ENCODE measurements around the gene ANKFY1. TPM values are rescaled to one million over a fixed set of nuclear protein-coding genes. Genes with fewer than 3 reads are reported as not detected.

The ANKFY1 gene, protein sequence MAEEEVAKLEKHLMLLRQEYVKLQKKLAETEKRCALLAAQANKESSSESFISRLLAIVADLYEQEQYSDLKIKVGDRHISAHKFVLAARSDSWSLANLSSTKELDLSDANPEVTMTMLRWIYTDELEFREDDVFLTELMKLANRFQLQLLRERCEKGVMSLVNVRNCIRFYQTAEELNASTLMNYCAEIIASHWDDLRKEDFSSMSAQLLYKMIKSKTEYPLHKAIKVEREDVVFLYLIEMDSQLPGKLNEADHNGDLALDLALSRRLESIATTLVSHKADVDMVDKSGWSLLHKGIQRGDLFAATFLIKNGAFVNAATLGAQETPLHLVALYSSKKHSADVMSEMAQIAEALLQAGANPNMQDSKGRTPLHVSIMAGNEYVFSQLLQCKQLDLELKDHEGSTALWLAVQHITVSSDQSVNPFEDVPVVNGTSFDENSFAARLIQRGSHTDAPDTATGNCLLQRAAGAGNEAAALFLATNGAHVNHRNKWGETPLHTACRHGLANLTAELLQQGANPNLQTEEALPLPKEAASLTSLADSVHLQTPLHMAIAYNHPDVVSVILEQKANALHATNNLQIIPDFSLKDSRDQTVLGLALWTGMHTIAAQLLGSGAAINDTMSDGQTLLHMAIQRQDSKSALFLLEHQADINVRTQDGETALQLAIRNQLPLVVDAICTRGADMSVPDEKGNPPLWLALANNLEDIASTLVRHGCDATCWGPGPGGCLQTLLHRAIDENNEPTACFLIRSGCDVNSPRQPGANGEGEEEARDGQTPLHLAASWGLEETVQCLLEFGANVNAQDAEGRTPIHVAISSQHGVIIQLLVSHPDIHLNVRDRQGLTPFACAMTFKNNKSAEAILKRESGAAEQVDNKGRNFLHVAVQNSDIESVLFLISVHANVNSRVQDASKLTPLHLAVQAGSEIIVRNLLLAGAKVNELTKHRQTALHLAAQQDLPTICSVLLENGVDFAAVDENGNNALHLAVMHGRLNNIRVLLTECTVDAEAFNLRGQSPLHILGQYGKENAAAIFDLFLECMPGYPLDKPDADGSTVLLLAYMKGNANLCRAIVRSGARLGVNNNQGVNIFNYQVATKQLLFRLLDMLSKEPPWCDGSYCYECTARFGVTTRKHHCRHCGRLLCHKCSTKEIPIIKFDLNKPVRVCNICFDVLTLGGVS
- 53.8 and 60.1 TPM in 2 replicates for total RNA-seq

DNA sequence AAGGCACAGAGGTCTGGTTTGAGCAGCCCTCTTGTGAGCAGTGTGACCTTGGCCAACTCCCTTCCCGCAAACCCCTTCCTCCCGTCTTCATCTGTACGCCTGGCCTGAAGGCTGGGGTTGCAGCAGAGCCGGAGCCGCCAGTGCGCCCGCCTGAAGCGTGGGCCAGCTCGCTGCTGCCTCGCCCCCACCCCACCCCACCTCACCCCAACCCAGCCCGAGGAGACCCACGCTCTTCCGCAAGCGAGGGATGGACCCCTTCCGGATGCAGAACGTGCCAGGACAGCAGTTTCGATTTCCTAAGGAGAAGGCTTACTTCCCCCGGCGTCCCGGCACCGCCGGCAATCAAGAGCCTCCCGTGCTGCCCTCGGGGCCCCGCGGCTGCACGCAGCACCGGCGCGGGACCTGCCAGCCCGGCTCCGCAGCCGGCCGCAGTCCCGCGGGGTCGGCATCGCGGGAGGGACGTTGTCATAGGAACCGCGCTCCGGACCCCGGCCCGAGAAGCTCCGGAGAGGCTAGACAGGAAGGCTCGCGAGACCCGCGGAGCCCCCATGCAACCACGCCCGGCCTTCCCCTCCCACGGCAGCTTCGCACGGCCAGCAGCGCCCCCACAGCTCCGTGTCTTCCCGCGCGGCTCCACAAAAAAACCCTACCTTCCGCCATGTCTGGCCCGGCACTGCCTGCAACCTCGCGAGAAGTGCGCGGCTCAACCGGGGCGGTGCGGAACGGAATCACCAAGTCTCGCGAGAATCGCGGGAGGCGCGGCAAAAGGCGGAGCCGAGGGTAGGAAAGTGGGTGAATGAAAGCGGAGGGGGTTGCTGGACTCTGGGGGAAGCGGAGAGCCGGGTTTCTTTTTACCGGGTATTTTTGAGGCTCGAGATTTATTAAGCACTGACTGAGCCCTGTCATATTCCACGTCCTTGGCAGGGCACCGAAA is at the start of gene ANKFY1:
TSS of gene ANKFY1 (minus strand) at position 698 of the 934 bp plus-strand sequence. CDS start at position 660, 38 bp downstream.
- Mint-ChIP-seq H3K9me3 (peaks cover 8% of the 10 kb centered on the region), H3K4me3 (peak within 1 kb of the TSS; percentile 98)

GRCh38 chr17:4310354-4311060 is 46.7 kb upstream of the ANKFY1 start:
- no peak overlapping the region for H3K4me3 Mint-ChIP-seq
- DNase-seq (ENCODE audit: low spot score): no peak
- peak overlapping the region; percentile 19 for H3K27ac Mint-ChIP-seq
- peaks cover 54% of the 10 kb centered on the region for H3K4me1 Mint-ChIP-seq (ENCODE audit: low read depth)
- no peaks in the 10 kb centered on the region for H3K9me3 Mint-ChIP-seq
- peaks cover 2% of the 10 kb centered on the region for H3K36me3 Mint-ChIP-seq (ENCODE audit: low read depth)
- intact Hi-C loops (cut with micrococcal nuclease): no loop called here
- H3K27me3 Mint-ChIP-seq (ENCODE audit: insufficient read depth): no peaks in the 10 kb centered on the region

More for the DNA sequence above, at the start of gene ANKFY1:
- H3K36me3 Mint-ChIP-seq (ENCODE audit: low read depth): peaks cover 25% of the 10 kb centered on the region
- peaks cover 37% of the 10 kb centered on the region for H3K4me1 Mint-ChIP-seq (ENCODE audit: low read depth)
- H3K27ac Mint-ChIP-seq: peak within 1 kb of the TSS; percentile 95
- intact Hi-C loops (cut with micrococcal nuclease): loop anchor here (1.0 to 5.0 kb wide), 6 partner anchors 41 to 371 kb away; partner anchors contain the start of genes CAMKK1, CYB5D2, UBE2G1 and ZZEF1
- no peaks in the 10 kb centered on the region for H3K27me3 Mint-ChIP-seq (ENCODE audit: insufficient read depth)
- peak; percentile 98 for DNase-seq (ENCODE audit: low spot score)

GRCh38 chr17:4309897-4310296 is 46.1 kb upstream of the ANKFY1 start:
- Mint-ChIP-seq H3K9me3 (no peaks in the 10 kb centered on the region), H3K27me3 (ENCODE audit: insufficient read depth) (no peaks in the 10 kb centered on the region), H3K27ac (peak overlapping the region; percentile 19), H3K4me1 (ENCODE audit: low read depth) (peaks cover 51% of the 10 kb centered on the region), H3K36me3 (ENCODE audit: low read depth) (peaks cover 4% of the 10 kb centered on the region), H3K4me3 (no peak overlapping the region)
- intact Hi-C loops (cut with micrococcal nuclease): no loop called here
- DNase-seq (ENCODE audit: low spot score): no peak

DNA sequence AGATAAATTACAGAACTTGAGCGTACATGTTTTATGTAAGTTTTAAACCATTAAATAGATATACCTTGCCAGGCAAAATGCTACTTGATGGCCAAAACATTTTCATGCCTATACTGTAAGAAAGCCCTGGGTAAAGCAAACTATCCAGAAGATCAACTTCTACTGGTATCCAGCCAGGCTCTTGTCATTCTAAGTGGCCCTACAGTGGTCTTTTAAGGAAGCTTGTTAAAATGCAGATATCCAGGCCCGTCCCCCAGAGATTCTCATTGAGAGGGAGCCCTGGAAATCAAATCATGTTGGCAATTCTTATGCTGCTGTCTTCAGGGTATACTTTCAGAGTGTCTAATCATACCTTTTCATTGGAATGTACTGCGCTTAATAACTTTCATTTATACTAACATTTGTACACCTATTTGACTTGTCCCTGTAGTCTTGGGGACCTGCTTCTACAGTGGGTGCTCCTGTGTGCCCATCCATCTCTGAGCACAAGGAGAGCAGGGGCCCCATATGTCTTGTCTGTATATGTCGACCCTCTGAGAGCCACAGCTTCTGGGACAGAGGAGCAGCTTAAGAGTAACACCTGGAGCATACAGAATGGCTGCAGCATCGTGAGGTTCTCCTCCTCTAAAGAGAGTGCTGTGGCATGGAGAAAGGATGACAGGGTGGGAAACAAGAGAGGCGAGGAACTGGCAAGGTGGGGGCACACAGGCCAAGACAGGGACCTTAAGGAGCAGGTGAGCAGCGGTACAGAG is 43.6 kb upstream of the ANKFY1 start:
- DNase-seq (ENCODE audit: low spot score): no peak
- H3K9me3 Mint-ChIP-seq: no peaks in the 10 kb centered on the region
- intact Hi-C loops (cut with micrococcal nuclease): no loop called here
- peaks cover 36% of the 10 kb centered on the region for H3K4me1 Mint-ChIP-seq (ENCODE audit: low read depth)
- peaks cover 10% of the 10 kb centered on the region for H3K36me3 Mint-ChIP-seq (ENCODE audit: low read depth)
- H3K27ac Mint-ChIP-seq: peak overlapping the region; percentile 24
- no peak overlapping the region for H3K4me3 Mint-ChIP-seq
- no peaks in the 10 kb centered on the region for H3K27me3 Mint-ChIP-seq (ENCODE audit: insufficient read depth)

DNA sequence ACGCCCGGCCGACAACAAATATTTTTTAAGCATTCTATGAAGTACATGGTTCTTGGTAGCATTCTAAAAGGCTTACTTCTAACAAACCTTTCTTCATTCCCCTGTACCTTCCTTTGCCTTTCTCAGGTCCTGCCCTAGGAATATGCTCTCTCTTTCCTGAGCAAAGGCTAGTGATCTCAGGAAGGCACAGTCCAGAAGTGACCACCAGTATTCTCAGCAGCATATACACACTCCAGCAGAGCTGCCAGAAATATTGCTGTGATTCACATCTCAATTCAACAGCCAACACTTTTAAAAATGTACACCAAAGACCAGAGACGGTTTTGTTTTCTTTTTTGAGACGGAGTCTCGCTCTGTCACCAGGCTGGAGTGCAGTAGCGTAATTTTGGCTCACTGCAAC is 41.4 kb upstream of the ANKFY1 start:
- H3K4me3 Mint-ChIP-seq: no peak overlapping the region
- no peaks in the 10 kb centered on the region for H3K27me3 Mint-ChIP-seq (ENCODE audit: insufficient read depth)
- no peak overlapping the region for H3K27ac Mint-ChIP-seq
- intact Hi-C loops (cut with micrococcal nuclease): loop anchor here (2.0 kb wide), 1 partner anchor 62 kb away; the partner anchor contains the start of gene UBE2G1
- no peak for DNase-seq (ENCODE audit: low spot score)
- H3K4me1 Mint-ChIP-seq (ENCODE audit: low read depth): peaks cover 33% of the 10 kb centered on the region
- no peaks in the 10 kb centered on the region for H3K9me3 Mint-ChIP-seq
- peaks cover 17% of the 10 kb centered on the region for H3K36me3 Mint-ChIP-seq (ENCODE audit: low read depth)

DNA sequence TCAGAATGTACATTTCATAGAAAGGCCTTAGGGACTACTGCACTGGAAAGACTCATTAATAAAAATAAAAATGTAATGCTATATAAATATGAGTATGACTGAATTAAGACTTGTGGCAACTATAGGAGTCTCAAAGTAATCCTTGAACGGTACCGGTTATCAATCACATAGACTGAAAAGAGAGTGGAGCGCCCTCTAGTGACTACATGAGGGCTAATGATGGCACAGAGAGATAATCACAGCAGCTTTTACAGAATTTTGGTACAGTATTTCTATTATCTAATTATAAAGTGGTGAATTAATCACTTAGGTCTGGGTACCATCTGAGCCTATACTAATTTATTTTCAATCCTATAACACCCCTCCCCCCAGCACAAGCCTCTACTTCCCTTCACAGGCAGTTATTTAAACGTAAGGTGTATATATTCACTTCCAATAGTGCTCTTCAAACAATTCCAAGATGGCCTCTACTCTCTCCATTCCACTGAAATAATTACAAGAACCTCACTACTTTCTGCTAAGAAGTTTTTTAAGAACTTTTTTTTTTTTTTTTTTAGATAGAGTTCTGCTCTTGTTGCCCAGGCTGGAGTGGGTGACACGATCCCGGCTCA is 40.7 kb upstream of the ANKFY1 start:
- no peaks in the 10 kb centered on the region for H3K27me3 Mint-ChIP-seq (ENCODE audit: insufficient read depth)
- no peaks in the 10 kb centered on the region for H3K9me3 Mint-ChIP-seq
- peaks cover 17% of the 10 kb centered on the region for H3K36me3 Mint-ChIP-seq (ENCODE audit: low read depth)
- peak; percentile 12 for DNase-seq (ENCODE audit: low spot score)
- H3K4me3 Mint-ChIP-seq: no peak overlapping the region
- peaks cover 26% of the 10 kb centered on the region for H3K4me1 Mint-ChIP-seq (ENCODE audit: low read depth)
- intact Hi-C loops (cut with micrococcal nuclease): loop anchor here (1.0 to 2.0 kb wide), 5 partner anchors 31 to 109 kb away; partner anchors contain the start of gene UBE2G1
- H3K27ac Mint-ChIP-seq: no peak overlapping the region

DNA sequence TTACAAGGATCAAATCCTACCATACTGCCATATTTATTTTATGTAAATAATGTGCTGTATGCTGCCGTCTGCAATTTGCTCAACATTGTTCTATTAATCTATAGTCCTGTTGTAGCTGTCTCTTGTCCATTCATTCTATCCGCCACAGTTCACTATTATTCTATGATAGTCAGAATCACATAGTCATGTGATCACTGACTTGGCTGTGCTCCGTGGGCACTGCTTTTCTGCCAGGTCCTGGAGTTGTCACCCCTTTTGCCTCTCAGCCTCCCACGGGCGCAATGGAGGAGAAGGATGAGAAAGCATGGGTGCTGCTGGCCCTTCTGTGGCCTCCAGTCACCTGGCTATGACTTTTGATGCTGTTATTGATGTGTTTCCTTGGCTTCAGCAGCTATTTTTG is 37.3 kb upstream of the ANKFY1 start:
- Mint-ChIP-seq H3K9me3 (no peaks in the 10 kb centered on the region), H3K4me1 (ENCODE audit: low read depth) (peaks cover 11% of the 10 kb centered on the region), H3K27ac (no peak overlapping the region), H3K27me3 (ENCODE audit: insufficient read depth) (no peaks in the 10 kb centered on the region), H3K4me3 (no peak overlapping the region), H3K36me3 (ENCODE audit: low read depth) (peaks cover 22% of the 10 kb centered on the region)
- no peak for DNase-seq (ENCODE audit: low spot score)
- intact Hi-C loops (cut with micrococcal nuclease): no loop called here

GRCh38 chr17:4297351-4297750 is 33.6 kb upstream of the ANKFY1 start:
- Mint-ChIP-seq H3K4me1 (ENCODE audit: low read depth) (peaks cover 3% of the 10 kb centered on the region), H3K27me3 (ENCODE audit: insufficient read depth) (no peaks in the 10 kb centered on the region), H3K36me3 (ENCODE audit: low read depth) (peaks cover 17% of the 10 kb centered on the region), H3K27ac (no peak overlapping the region), H3K9me3 (no peaks in the 10 kb centered on the region), H3K4me3 (no peak overlapping the region)
- DNase-seq (ENCODE audit: low spot score): no peak
- intact Hi-C loops (cut with micrococcal nuclease): no loop called here

DNA sequence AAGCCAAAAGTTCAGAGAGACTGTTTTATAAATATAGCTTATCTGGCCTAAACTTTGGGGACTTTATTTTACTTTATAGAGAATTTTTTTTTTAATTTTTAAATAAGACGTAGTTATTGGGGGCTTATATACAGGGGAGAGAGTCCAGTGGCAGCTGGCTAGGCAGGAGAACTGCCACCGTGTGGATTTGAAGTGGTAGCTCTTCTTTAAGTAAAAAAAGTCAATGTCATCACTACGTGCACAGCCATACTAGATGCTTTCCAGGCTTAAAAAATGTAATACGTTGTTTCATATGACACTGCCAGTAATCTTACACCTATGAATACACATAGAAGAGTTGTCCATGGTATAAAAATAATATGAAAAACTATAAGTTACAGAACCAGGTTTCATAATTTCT is 31.9 kb upstream of the ANKFY1 start:
- H3K4me3 Mint-ChIP-seq: no peak overlapping the region
- H3K9me3 Mint-ChIP-seq: no peaks in the 10 kb centered on the region
- DNase-seq (ENCODE audit: low spot score): no peak

GRCh38 chr17:4293572-4293971 is 29.8 kb upstream of the ANKFY1 start:
- no peaks in the 10 kb centered on the region for H3K4me1 Mint-ChIP-seq (ENCODE audit: low read depth)
- H3K4me3 Mint-ChIP-seq: no peak overlapping the region
- H3K36me3 Mint-ChIP-seq (ENCODE audit: low read depth): peaks cover 16% of the 10 kb centered on the region
- DNase-seq (ENCODE audit: low spot score): no peak
- H3K9me3 Mint-ChIP-seq: no peaks in the 10 kb centered on the region
- no peaks in the 10 kb centered on the region for H3K27me3 Mint-ChIP-seq (ENCODE audit: insufficient read depth)
- intact Hi-C loops (cut with micrococcal nuclease): no loop called here
- H3K27ac Mint-ChIP-seq: no peak overlapping the region

More for the DNA sequence above, 31.9 kb upstream of the ANKFY1 start:
- no peaks in the 10 kb centered on the region for H3K4me1 Mint-ChIP-seq (ENCODE audit: low read depth)
- peaks cover 10% of the 10 kb centered on the region for H3K36me3 Mint-ChIP-seq (ENCODE audit: low read depth)
- H3K27ac Mint-ChIP-seq: no peak overlapping the region
- intact Hi-C loops (cut with micrococcal nuclease): no loop called here
- no peaks in the 10 kb centered on the region for H3K27me3 Mint-ChIP-seq (ENCODE audit: insufficient read depth)
